Amniotic stem cell (primary cell): Measurements from ENCODE around the gene MESP2.
"Not testable (repeated sequence)": the region's sequence is repeated elsewhere in the genome, so short reads cannot be mapped to it uniquely, and the experiment has no call there.

Source experiments
- DNase-seq: peaks from one replicate; lab custom pipeline; 2025; lab: John Stamatoyannopoulos, UW

Gene MESP2

GRCh38 chr15:89781055-89781454 is 4.9 kb downstream of the MESP2 start:
- no peak for DNase-seq

GRCh38 chr15:89781891-89782618 is 5.9 kb downstream of the MESP2 start:
- no peak for DNase-seq

GRCh38 chr15:89782619-89782950 is 6.5 kb downstream of the MESP2 start:
- not testable (repeated sequence) for DNase-seq

GRCh38 chr15:89783111-89783860 is 7.2 kb downstream of the MESP2 start:
- DNase-seq, result no peak

GRCh38 chr15:89783861-89784685 is 7.9 kb downstream of the MESP2 start:
- no peak for DNase-seq

- DNase-seq, result no peak
These were observed 8.5 kb downstream of the MESP2 start for GRCh38 chr15:89784686-89784960.

- no peak for DNase-seq
These were observed 9.1 kb downstream of the MESP2 start for GRCh38 chr15:89785064-89785773.

- DNase-seq, result no peak
These were observed 9.6 kb downstream of the MESP2 start for GRCh38 chr15:89785774-89786140.

- no peak for DNase-seq
These were observed 11.8 kb downstream of the MESP2 start for GRCh38 chr15:89787944-89788343.

- DNase-seq, result not testable (repeated sequence)
These were observed 12.5 kb downstream of the MESP2 start for GRCh38 chr15:89788585-89788984.

GRCh38 chr15:89790206-89790605 is 14.1 kb downstream of the MESP2 start:
- no peak for DNase-seq

- DNase-seq, result no peak
These were observed 14.5 kb downstream of the MESP2 start for GRCh38 chr15:89790661-89791060.

GRCh38 chr15:89792106-89792805 is 16.1 kb downstream of the MESP2 start:
- DNase-seq, result no peak

- DNase-seq, result no peak
These were observed 18.6 kb downstream of the MESP2 start for GRCh38 chr15:89794627-89795241.

GRCh38 chr15:89795996-89796395 is 19.9 kb downstream of the MESP2 start:
- no peak for DNase-seq

- no peak for DNase-seq
These were observed 21.6 kb downstream of the MESP2 start for GRCh38 chr15:89797678-89798201.

GRCh38 chr15:89799011-89799911 is 23.1 kb downstream of the MESP2 start:
- DNase-seq, result no peak

GRCh38 chr15:89799918-89800498 is 23.9 kb downstream of the MESP2 start:
- no peak for DNase-seq

GRCh38 chr15:89801471-89802195 is 25.5 kb downstream of the MESP2 start:
- DNase-seq, result no peak
